GM12891 (cell line): ENCODE results near the gene ACVRL1.

ENCODE experiments used
- PAX5 ChIP-seq: IDR thresholded peaks from 2 replicates; pipeline ENCODE4 v1.6.1; 2011; ENCODE audit warnings: low read length, moderate library complexity, mild to moderate bottlenecking; ENCODE audit not compliant: insufficient read depth, severe bottlenecking
- POLR2A ChIP-seq: IDR thresholded peaks from 2 replicates; pipeline ENCODE4 v1.6.1; 2011; ENCODE audit warnings: low read depth, low read length, control low read depth
- POLR2AphosphoS5 ChIP-seq: IDR thresholded peaks from 2 replicates; pipeline ENCODE4 v1.6.1; 2011; ENCODE audit warnings: low read depth, low read length, control low read depth
- POU2F2 ChIP-seq: IDR thresholded peaks from 2 replicates; pipeline ENCODE4 v1.6.1; 2011; ENCODE audit warnings: low read depth, mild to moderate bottlenecking, control low read depth, low read length, moderate library complexity
- SPI1 ChIP-seq: IDR thresholded peaks from 2 replicates; pipeline ENCODE4 v1.6.1; 2011; ENCODE audit warnings: low read depth, low read length, control low read depth
- TAF1 ChIP-seq: IDR thresholded peaks from 2 replicates; pipeline ENCODE4 v1.6.1; 2011; ENCODE audit warnings: low read depth, low read length, control low read depth

DNA sequence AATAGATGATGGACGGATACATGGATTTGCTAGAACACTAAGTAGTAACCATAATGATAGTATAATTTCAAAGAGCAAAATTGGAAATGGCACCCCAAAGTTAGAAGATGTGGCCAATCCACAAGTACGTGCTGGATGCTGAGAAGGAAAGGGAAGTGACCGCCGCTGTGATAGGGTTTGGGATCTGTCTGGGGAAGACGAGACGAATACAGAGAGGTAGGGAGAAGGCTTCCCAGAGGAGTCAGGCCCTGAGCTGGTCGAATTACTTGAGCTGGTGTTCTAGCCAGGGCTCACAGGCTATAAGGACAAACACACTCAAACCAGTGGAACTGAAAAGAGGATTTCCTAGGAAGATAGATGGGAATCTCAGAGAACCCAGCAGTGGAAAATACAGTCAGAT is 34.8 kb downstream of the ACVRL1 start:
- TF ChIP-seq TAF1 (no peak), SPI1 (no peak), POLR2A (no peak), POLR2AphosphoS5 (no peak), POU2F2 (no peak), PAX5 (no peak)
